HuH-7 (cell line): ENCODE measurements around the gene SYNJ2.

Source experiments
- DNase-seq: peaks from one replicate; pipeline ENCODE4 v3.0.0; 2011; ENCODE audit warnings: low spot score

The SYNJ2 gene

GRCh38 chr6:157996918-157997702, 15.4 kb downstream of the SYNJ2 start:
- no peak for DNase-seq

GRCh38 chr6:157997893-157998608, 16.4 kb downstream of the SYNJ2 start:
- no peak for DNase-seq

GRCh38 chr6:157998707-157999167, 17.1 kb downstream of the SYNJ2 start:
- DNase-seq = no peak

- DNase-seq = no peak
Measured at GRCh38 chr6:157999168-158000051, 17.7 kb downstream of the SYNJ2 start.

GRCh38 chr6:158000530-158001307, 19.1 kb downstream of the SYNJ2 start:
- no peak for DNase-seq

GRCh38 chr6:158002249-158002950, 20.7 kb downstream of the SYNJ2 start:
- DNase-seq = no peak

GRCh38 chr6:158002951-158003853, 21.5 kb downstream of the SYNJ2 start:
- DNase-seq = no peak

GRCh38 chr6:158003910-158004700, 22.4 kb downstream of the SYNJ2 start:
- no peak for DNase-seq

- DNase-seq = no peak
Measured at GRCh38 chr6:158004701-158005095, 23.0 kb downstream of the SYNJ2 start.

- DNase-seq = no peak
Measured at GRCh38 chr6:158005626-158006180, 24.0 kb downstream of the SYNJ2 start.

GRCh38 chr6:158006331-158006730, 24.7 kb downstream of the SYNJ2 start:
- no peak for DNase-seq

- no peak for DNase-seq
Measured at GRCh38 chr6:158006821-158007570, 25.3 kb downstream of the SYNJ2 start.

- no peak for DNase-seq
Measured at GRCh38 chr6:158008864-158009113, 27.1 kb downstream of the SYNJ2 start.

GRCh38 chr6:158009114-158009891, 27.6 kb downstream of the SYNJ2 start:
- DNase-seq = no peak

- no peak for DNase-seq
Measured at GRCh38 chr6:158009935-158010585, 28.4 kb downstream of the SYNJ2 start.

- DNase-seq = no peak
Measured at GRCh38 chr6:158010591-158011477, 29.2 kb downstream of the SYNJ2 start.
